ENCODE data around the gene RAVER1. TPM values are rescaled to one million over a fixed set of nuclear protein-coding genes. Genes with fewer than 3 reads are reported as not detected.
A peak's percentile ranks its signal among the peaks of the same experiment; 100 is the strongest.

RAVER1 gene
- total and polyA plus RNA-seq, 9 donors: 1.3 to 50.7 (median 32.3) TPM

GRCh38 chr19:10271543-10272086, 61.7 kb downstream of the RAVER1 start:
- intact Hi-C loops (cut with DNase I): loop anchor here in 1 of 4 donors (1.0 to 2.0 kb wide), 2 partner anchors 113 to 117 kb away; no protein-coding TSS in a partner anchor
- 46 to 51% (median 49%) methylated on average over 12 of the region's 12 CpGs for WGBS, 3 donors
- Histone ChIP-seq H3K36me3 (no peaks in the 10 kb centered on the region), H3K9me3 (no peaks in the 10 kb centered on the region), H3K27ac (peak overlapping the region in 1 of 2 donors; percentile 58), H3K27me3 (no peaks in the 10 kb centered on the region), H3K4me3 (peak overlapping the region; percentile 39), H3K4me1 (ENCODE audit: insufficient read depth) (peaks cover 8% of the 10 kb centered on the region)
- peak in 3 of 5 donors; percentile 37 to 53 (median 49) for DNase-seq
- TF ChIP-seq EP300 (IDR thresholded peaks at IDR 0.05) (no peak), POLR2A (IDR thresholded peaks at IDR 0.05) (no peak), CTCF (IDR thresholded peaks at IDR 0.05) (no peak)

- peak in 2 of 3 donors; percentile 6 to 14 for TF ChIP-seq CTCF (IDR thresholded peaks at IDR 0.05)
- peak; percentile 40 for TF ChIP-seq POLR2A (IDR thresholded peaks at IDR 0.05)
- peak; percentile 56 for TF ChIP-seq EP300 (IDR thresholded peaks at IDR 0.05)
- intact Hi-C loops (cut with DNase I): loop anchor here in 1 of 4 donors (1.0 to 2.0 kb wide), 2 partner anchors 113 to 118 kb away; no protein-coding TSS in a partner anchor
- Histone ChIP-seq H3K4me1 (ENCODE audit: insufficient read depth) (peaks cover 8% of the 10 kb centered on the region), H3K36me3 (no peaks in the 10 kb centered on the region), H3K27ac (peak within 1 kb of the TSS; percentile 58 to 65), H3K9me3 (no peaks in the 10 kb centered on the region), H3K4me3 (peak within 1 kb of the TSS; percentile 39), H3K27me3 (no peaks in the 10 kb centered on the region)
- 3 to 4% (median 3%) methylated on average over 48 to 51 of the region's 51 CpGs for WGBS, 3 donors
- DNase-seq: peak; percentile 71 to 84 (median 74)
Observed at GRCh38 chr19:10270616-10271394, 62.5 kb downstream of the RAVER1 start, which contains the start of gene ICAM1. Gene ICAM1 (plus strand): TSS chr19:10271120. CDS start chr19:10271160, 40 bp downstream.

- H3K27me3 ChIP-seq: no peaks in the 10 kb centered on the region
- peak overlapping the region; percentile 58 to 65 for H3K27ac ChIP-seq
- H3K4me3 ChIP-seq: peak overlapping the region; percentile 39
- TF ChIP-seq EP300 (IDR thresholded peaks at IDR 0.05) (no peak), POLR2A (IDR thresholded peaks at IDR 0.05) (no peak), CTCF (IDR thresholded peaks at IDR 0.05) (no peak)
- DNase-seq: peak in 4 of 5 donors; percentile 46 to 71 (median 56)
- no peaks in the 10 kb centered on the region for H3K36me3 ChIP-seq
- intact Hi-C loops (cut with DNase I): loop anchor here in 1 of 4 donors (2.0 kb wide), 1 partner anchor 119 kb away; no protein-coding TSS in a partner anchor
- 2 to 4% (median 2%) methylated on average over 34 to 37 of the region's 37 CpGs for WGBS, 3 donors
- no peaks in the 10 kb centered on the region for H3K9me3 ChIP-seq
- peaks cover 8% of the 10 kb centered on the region for H3K4me1 ChIP-seq (ENCODE audit: insufficient read depth)
Observed at GRCh38 chr19:10270180-10270615, 63.1 kb downstream of the RAVER1 start.

GRCh38 chr19:10269333-10270179, 63.8 kb downstream of the RAVER1 start:
- H3K27ac ChIP-seq: peak overlapping the region in 1 of 2 donors; percentile 65
- no peaks in the 10 kb centered on the region for H3K9me3 ChIP-seq
- peak overlapping the region; percentile 39 for H3K4me3 ChIP-seq
- no peaks in the 10 kb centered on the region for H3K27me3 ChIP-seq
- 3 to 5% (median 3%) methylated on average over 51 to 59 of the region's 59 CpGs for WGBS, 3 donors
- peaks cover 8% of the 10 kb centered on the region for H3K4me1 ChIP-seq (ENCODE audit: insufficient read depth)
- intact Hi-C loops (cut with DNase I): loop anchor here (1.0 to 2.0 kb wide), 2 partner anchors 119 to 120 kb away; no protein-coding TSS in a partner anchor
- no peak for TF ChIP-seq EP300 (IDR thresholded peaks at IDR 0.05)
- peak; percentile 84 to 93 (median 92) for TF ChIP-seq CTCF (IDR thresholded peaks at IDR 0.05)
- DNase-seq: peak; percentile 76 to 91 (median 87)
- H3K36me3 ChIP-seq: no peaks in the 10 kb centered on the region

All from ovary (tissue), 9 donors.